B cell (primary cell): ENCODE data around the gene TRIM27. TPM values are rescaled to one million over a fixed set of nuclear protein-coding genes. Genes with fewer than 3 reads are reported as not detected.
"Not testable (repeated sequence)": the region's sequence is repeated elsewhere in the genome, so short reads cannot be mapped to it uniquely, and the experiment has no call there.

ENCODE experiments used
- ATAC-seq: fragments of 200-7000 bp; cut with Tn5 transposase; one replicate; pipeline ENCODE4 v1.10.0; 2021; ENCODE audit warnings: low read depth, mild to moderate bottlenecking, moderate number of reproducible peaks, moderate library complexity
- CTCF ChIA-PET: fragments of 350-600 bp; sonication (Branson Sonifier 250); formaldehyde crosslinking; loops from one replicate; lab custom pipeline; 2021; ENCODE audit warnings: antibody characterized with exemption, inconsistent platforms; lab: Charles Lee
- POLR2A ChIA-PET: fragments of 350-600 bp; sonication (Branson Sonifier 250); formaldehyde crosslinking; loops from one replicate; lab custom pipeline; 2021; ENCODE audit warnings: antibody characterized with exemption; lab: Charles Lee
- DNase-seq: peaks from one replicate; pipeline ENCODE4 v3.0.0; 2013
- H2AFZ ChIP-seq: 2 replicates; pipeline ENCODE4 v1.6.1; 2012; ENCODE audit warnings: mild to moderate bottlenecking, low read depth, low read length; ENCODE audit not compliant: insufficient read depth, poor library complexity, severe bottlenecking
- H3K27ac ChIP-seq, 2 donors: 1 replicate in 1 of 2; 2 replicates in 1 of 2; pipeline ENCODE4 v1.5.1; 2012 to 2013; ENCODE audit warnings: low read length in 2 of 2, mild to moderate bottlenecking in 2 of 2, moderate library complexity in 1 of 2
- H3K27me3 ChIP-seq, 4 experiments: fragments of 200-600 bp in 1 of 4; sonication (generic) in 1 of 4; replicated peaks in 1 of 4; 1 replicate in 2 of 4; 2 replicates in 2 of 4; pipeline versions ENCODE4 v1.6.1 to v1.7.0; 2013 to 2016; ENCODE audit warnings: low read length in 3 of 4, mild to moderate bottlenecking in 2 of 4, mixed read lengths in 1 of 4, moderate library complexity in 1 of 4; ENCODE audit not compliant: insufficient read depth in 4 of 4, control insufficient read depth in 3 of 4; ENCODE audit errors: control extremely low read depth in 1 of 4
- H3K36me3 ChIP-seq, 2 experiments: replicated peaks in 1 of 2; 1 replicate in 1 of 2; 2 replicates in 1 of 2; pipeline versions ENCODE4 v1.6.1 to v1.7.1; 2013; ENCODE audit warnings: low read length in 1 of 2; ENCODE audit not compliant: insufficient read depth in 2 of 2, control insufficient read depth in 1 of 2; ENCODE audit errors: control extremely low read depth in 1 of 2, extremely low read depth in 1 of 2
- H3K4me1 ChIP-seq, 2 donors: fragments of 200-600 bp in 1 of 2; sonication (generic) in 1 of 2; 1 replicate in 1 of 2; 2 replicates in 1 of 2; pipeline versions ENCODE4 v1.5.1 to v1.6.1; 2013 to 2017; ENCODE audit warnings: low read length in 2 of 2; ENCODE audit not compliant: control insufficient read depth in 2 of 2, insufficient read depth in 2 of 2
- H3K4me2 ChIP-seq: replicated peaks from 2 replicates; pipeline ENCODE3; 2012; ENCODE audit warnings: mild to moderate bottlenecking, low read depth, low read length; ENCODE audit not compliant: poor library complexity, severe bottlenecking
- H3K4me3 ChIP-seq, 5 experiments: fragments of 200-600 bp in 1 of 5; sonication (generic) in 1 of 5; 1 replicate in 3 of 5; 2 replicates in 2 of 5; pipeline versions ENCODE4 v1.5.1 to v1.7.0; 2011 to 2016; ENCODE audit warnings: low read length in 4 of 5, mild to moderate bottlenecking in 4 of 5, low read depth in 2 of 5, control low read depth in 1 of 5, moderate library complexity in 1 of 5; ENCODE audit not compliant: insufficient read depth in 1 of 5; ENCODE audit errors: control extremely low read depth in 1 of 5, extremely low read depth in 1 of 5
- H3K79me2 ChIP-seq: fragments of 200-600 bp; sonication (generic); one replicate; pipeline ENCODE4 v1.6.0; 2016; ENCODE audit warnings: low read length; ENCODE audit not compliant: control insufficient read depth, insufficient read depth
- H3K9ac ChIP-seq: fragments of 200-600 bp; sonication (generic); 2 replicates; pipeline ENCODE4 v1.6.1; 2017; ENCODE audit warnings: mild to moderate bottlenecking, low read length, moderate library complexity
- H3K9me3 ChIP-seq, 3 donors: one replicate each; pipeline versions ENCODE4 v1.6.1 to v1.7.1; 2013; ENCODE audit warnings: low read length in 2 of 3; ENCODE audit not compliant: control insufficient read depth in 2 of 3, insufficient read depth in 1 of 3; ENCODE audit errors: control extremely low read depth in 1 of 3
- H4K20me1 ChIP-seq: 2 replicates; pipeline ENCODE4 v1.6.0; 2012; ENCODE audit warnings: mild to moderate bottlenecking, low read length; ENCODE audit not compliant: insufficient read depth, control insufficient read depth, poor library complexity, severe bottlenecking
- H3K27ac Mint-ChIP-seq: one replicate; pipeline ENCODE4 v1.8.0; 2021; ENCODE audit warnings: mixed read lengths
- H3K27me3 Mint-ChIP-seq: one replicate; pipeline ENCODE4 v1.8.0; 2021; ENCODE audit warnings: mixed read lengths
- H3K4me1 Mint-ChIP-seq: one replicate; pipeline ENCODE4 v1.8.0; 2021; ENCODE audit warnings: mixed read lengths
- H3K4me3 Mint-ChIP-seq: one replicate; pipeline ENCODE4 v1.8.0; 2021; ENCODE audit warnings: mixed read lengths
- H3K9me3 Mint-ChIP-seq: one replicate; pipeline ENCODE4 v1.8.0; 2022; ENCODE audit warnings: mixed read lengths; ENCODE audit not compliant: insufficient read depth
- CTCF ChIP-seq: fragments of 200-600 bp; IDR thresholded peaks from one replicate; pipeline ENCODE4 v1.8.0; 2022; ENCODE audit warnings: antibody characterized with exemption, mild to moderate bottlenecking
- EZH2 ChIP-seq: IDR thresholded peaks from 2 replicates; pipeline ENCODE4 v1.6.1; 2012; ENCODE audit warnings: borderline replicate concordance, low read depth, mild to moderate bottlenecking, moderate library complexity, low read length; ENCODE audit not compliant: insufficient read depth, poor library complexity, severe bottlenecking
- WGBS: methylation state at CpG from one replicate; pipeline ENCODE4 v1.1.5; 2013; ENCODE audit warnings: missing lambda C conversion rate; ENCODE audit not compliant: insufficient coverage; 5-methylcytosine and 5-hydroxymethylcytosine counted together
- intact Hi-C: fragments of 100-400 bp; cut with micrococcal nuclease; formaldehyde crosslinking; loops from one replicate; pipeline ENCODE4 v1.10.0; 2022
- polyA plus RNA-seq: library from polyadenylated mRNA; depleted of rRNA; stranded (reverse); fragments of >200 nt; gene quantifications from 2 replicates; pipeline ENCODE4 v1.2.3, GENCODE V29; 2012
- total RNA-seq, 2 donors: library from RNA; stranded (reverse); fragments of 120-200 nt in 1 of 2; gene quantifications; 1 replicate in 1 of 2; 2 replicates in 1 of 2; pipeline versions ENCODE4 v1.2.3 to v1.2.4, GENCODE V29; 2013 to 2022

The TRIM27 gene
- total and polyA plus RNA-seq, 2 donors (not counting 1 experiment from before 2014, with no cell fraction given) = 48.3 to 70.0 TPM

- no peak for TF ChIP-seq CTCF
- TF ChIP-seq EZH2 = no peak
- Histone ChIP-seq H3K4me1 (peaks cover 14 to 24% of the 10 kb centered on the region in 2 donors), H3K27ac (peak overlapping the region; percentile 66 to 74), H3K9me3 (peaks cover 0 to 31% (median 21%) of the 10 kb centered on the region in 3 donors), H3K4me2 (peak overlapping the region; percentile 76), H3K4me3 (peak overlapping the region in 4 of 5 experiments; percentile 68 to 75 (median 70)), H3K27me3 (peaks cover 0 to 4% (median 0%) of the 10 kb centered on the region in 4 experiments), H3K36me3 (no peaks in the 10 kb centered on the region), H2AFZ (peak overlapping the region; percentile 90), H3K79me2 (no peaks in the 10 kb centered on the region), H3K9ac (peak overlapping the region; percentile 66), H4K20me1 (no peaks in the 10 kb centered on the region)
- H3K27me3 Mint-ChIP-seq = peaks cover 4% of the 10 kb centered on the region
- intact Hi-C loops = loop anchor here (2.0 kb wide), 1 partner anchor 74 kb away; no protein-coding TSS in a partner anchor
- peak overlapping the region; percentile 83 for H3K4me3 Mint-ChIP-seq
- peaks cover 28% of the 10 kb centered on the region for H3K4me1 Mint-ChIP-seq
- WGBS = no CpG with 5 or more reads among the region's 5 CpGs
- POLR2A ChIA-PET = interaction anchor here (0.5 to 2.2 kb wide), 4 partner anchors 18 to 1725 kb away, joined by 4 to 11 read pairs (median 8); partner anchors contain the start of gene TRIM27
- ATAC-seq (peak; percentile 10), DNase-seq (no peak)
- CTCF ChIA-PET = interaction anchor here (1.6 to 2.4 kb wide), 4 partner anchors 7 to 115 kb away, joined by 4 to 13 read pairs (median 4); no protein-coding TSS in a partner anchor
- peaks cover 12% of the 10 kb centered on the region for H3K9me3 Mint-ChIP-seq
- H3K27ac Mint-ChIP-seq = peak overlapping the region; percentile 96
These were observed 56.7 kb downstream of the TRIM27 start for GRCh38 chr6:28867086-28867409.

GRCh38 chr6:28866205-28867085 lies 57.3 kb downstream of the TRIM27 start:
- DNase-seq = peak; percentile 88
- peak overlapping the region; percentile 96 for H3K27ac Mint-ChIP-seq
- H3K4me1 Mint-ChIP-seq = peaks cover 28% of the 10 kb centered on the region
- H3K4me3 Mint-ChIP-seq = peak overlapping the region; percentile 83
- Histone ChIP-seq H3K4me3 (peak overlapping the region in 4 of 5 experiments; percentile 68 to 75 (median 70)), H3K4me1 (peaks cover 14 to 24% of the 10 kb centered on the region in 2 donors), H3K27ac (peak overlapping the region; percentile 66 to 74), H3K9me3 (peaks cover 0 to 37% (median 21%) of the 10 kb centered on the region in 3 donors), H2AFZ (peak overlapping the region; percentile 90), H3K9ac (peak overlapping the region; percentile 66), H3K4me2 (peak overlapping the region; percentile 76)
- H3K79me2 ChIP-seq, H3K36me3 ChIP-seq, H4K20me1 ChIP-seq, H3K27me3 Mint-ChIP-seq, H3K27me3 ChIP-seq: not testable (repeated sequence)
- intact Hi-C loops = loop anchor here (1.0 to 2.0 kb wide), 5 partner anchors 15 to 74 kb away; no protein-coding TSS in a partner anchor
- WGBS = under 1% methylated on average over 56 of the region's 60 CpGs
- peaks cover 12% of the 10 kb centered on the region for H3K9me3 Mint-ChIP-seq
- ChIA-PET CTCF (interaction anchor here (0.7 to 2.4 kb wide), 8 partner anchors 8 to 1001 kb away, joined by 3 to 13 read pairs (median 4); no protein-coding TSS in a partner anchor), POLR2A (interaction anchor here (0.5 to 2.2 kb wide), 5 partner anchors 18 to 1724 kb away, joined by 4 to 11 read pairs (median 8); partner anchors contain the start of gene TRIM27)
- ATAC-seq = peak; percentile 69
